ENCODE results near the gene DIS3L2.
"Not testable (repeated sequence)": the region's sequence is repeated elsewhere in the genome, so short reads cannot be mapped to it uniquely, and the experiment has no call there.

The DIS3L2 gene

DNA sequence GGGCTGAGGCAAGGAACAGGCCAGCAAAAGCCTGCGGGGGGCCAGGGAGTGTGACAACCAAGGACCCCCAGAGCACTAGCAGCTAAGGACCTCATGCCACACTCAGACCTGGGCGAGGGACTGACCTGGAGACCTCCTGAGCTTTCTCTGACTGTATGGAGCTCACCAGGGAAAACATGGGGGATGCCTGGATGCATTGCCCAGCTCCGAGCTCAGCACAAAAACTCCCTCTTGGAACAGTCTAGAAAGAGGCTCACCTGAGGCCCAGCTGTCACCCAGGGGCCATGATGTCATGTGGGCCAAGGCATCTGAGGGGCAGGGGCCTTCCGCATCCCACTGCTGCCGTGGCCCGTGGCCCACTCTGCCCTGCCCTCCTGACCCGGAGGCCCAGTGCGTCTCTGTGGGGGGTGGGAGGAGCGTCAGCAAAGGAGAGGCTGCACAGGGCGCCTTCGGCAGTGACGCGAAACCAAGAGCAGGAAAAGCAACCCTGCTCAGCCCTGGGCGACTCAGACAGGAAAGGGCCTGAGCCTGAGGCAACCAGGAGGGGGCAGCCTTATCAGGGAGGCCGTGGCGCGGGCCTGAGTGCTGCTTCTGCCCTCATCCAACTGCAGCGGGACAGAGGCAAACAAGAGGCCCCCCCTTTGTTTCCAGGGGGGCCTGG, 359.8 kb downstream of the DIS3L2 start:
- DNase-seq (ENCODE audit: low read depth), result no peak

DNA sequence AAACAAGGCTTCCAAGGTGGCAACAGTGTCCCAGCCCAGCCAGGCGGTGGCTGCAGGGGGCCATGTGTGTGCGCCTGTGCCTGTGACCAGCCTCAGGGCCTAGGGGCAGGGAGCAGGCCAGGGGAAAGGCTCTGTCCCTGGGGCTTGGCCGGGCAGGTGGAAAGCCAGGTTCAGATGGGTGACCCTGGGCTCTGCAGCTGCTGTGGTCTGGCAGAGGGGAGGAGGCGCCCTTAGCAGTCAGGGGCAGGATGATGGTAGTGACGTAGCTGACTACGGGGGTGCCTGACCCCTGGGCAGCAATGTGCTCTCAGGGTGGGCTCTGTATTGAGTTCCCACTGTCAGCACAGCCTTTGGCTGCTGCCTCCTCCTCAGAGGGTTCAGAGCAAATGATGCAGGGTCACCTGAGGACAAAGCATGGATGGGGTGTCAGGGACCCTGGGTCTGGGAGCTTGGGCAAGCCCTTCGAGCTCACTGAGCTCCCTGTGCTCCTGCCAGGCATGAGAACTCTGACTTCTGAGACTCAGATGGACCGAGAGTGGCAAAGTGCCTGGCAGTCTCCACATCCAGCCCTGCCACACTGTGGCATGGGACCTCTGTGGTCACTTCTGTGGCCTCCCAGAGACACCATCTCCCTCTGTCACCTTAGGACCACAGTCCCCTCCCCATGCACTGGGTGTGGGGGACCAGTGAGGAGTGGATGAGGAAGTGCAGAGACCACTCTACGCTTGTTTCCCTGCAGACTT, 360.5 kb downstream of the DIS3L2 start:
- DNase-seq (ENCODE audit: low read depth), result no peak

DNA sequence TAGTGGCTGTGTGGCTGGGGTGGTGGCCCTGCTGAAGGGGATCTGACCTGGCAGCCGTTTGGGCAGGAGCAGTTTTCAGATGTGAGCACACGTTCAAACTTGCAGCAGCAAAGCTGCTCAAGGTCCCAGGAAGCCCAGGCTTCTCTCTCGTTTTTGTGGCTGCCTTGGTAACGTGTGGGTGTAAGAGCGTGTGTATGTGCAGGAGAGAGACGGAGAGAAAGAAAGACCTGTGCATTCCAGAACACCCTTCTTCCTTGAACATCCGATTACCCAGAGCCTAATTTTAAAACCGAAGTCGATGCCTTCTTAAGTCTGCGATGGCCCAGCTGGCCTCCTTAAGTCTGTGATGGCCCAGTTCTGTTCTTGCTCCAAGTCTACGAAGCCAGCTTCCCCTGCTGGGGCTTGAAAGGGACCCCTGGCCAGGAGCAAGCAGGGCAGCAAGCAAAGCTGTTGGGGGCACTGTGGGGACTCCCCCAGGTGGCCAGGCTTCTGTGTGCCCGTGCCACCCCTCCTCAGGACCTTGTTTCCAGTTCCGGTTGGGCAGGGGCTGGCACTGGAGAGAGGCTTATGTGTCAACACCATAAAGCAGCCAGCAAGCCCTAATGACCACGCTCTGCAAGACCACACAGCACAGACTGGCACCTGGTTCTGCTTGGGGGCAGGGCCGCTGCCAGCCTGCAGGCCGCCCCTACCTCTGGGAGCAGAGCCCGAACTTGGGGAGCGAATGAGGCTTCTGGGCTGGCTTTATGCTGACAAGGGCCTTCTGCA, 361.2 kb downstream of the DIS3L2 start:
- no peak for DNase-seq (ENCODE audit: low read depth)

DNA sequence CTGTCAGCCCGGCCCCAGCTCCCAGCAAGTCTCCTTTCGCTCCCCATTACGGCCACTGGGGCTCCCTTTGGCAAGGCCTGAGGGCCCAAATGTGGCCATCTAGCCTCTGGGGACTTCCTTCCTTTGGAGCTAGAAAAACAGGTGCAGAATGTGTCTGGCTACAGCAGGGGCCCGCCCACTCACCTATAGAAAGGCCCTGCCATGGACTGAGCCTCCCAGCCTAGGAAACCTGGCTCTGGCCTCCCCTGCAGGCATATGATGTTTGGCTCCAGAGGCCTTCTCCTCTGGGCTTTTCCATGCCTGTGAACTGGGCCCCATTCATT, 361.8 kb downstream of the DIS3L2 start:
- no peak for DNase-seq (ENCODE audit: low read depth)

DNA sequence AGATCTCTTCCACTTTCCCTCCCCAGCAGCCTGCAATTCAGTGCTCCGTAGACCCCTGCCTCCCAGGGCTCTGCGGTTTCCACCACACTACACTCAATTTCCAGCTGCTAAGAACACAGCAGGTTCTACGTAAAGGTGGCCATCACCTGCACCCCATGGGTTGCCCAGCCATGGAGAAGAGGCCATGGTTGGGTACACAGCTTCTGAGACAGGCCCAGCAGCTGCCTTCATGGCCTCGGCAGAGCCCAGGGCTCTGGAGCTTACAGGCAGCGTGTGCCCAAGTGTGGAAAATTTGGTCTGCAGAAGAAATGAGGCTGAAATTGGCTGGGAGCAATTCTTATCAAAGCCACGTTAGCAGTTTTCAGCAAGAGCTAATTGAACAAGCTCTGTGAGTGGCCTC, 362.5 kb downstream of the DIS3L2 start:
- DNase-seq (ENCODE audit: low read depth), result not testable (repeated sequence)

DNA sequence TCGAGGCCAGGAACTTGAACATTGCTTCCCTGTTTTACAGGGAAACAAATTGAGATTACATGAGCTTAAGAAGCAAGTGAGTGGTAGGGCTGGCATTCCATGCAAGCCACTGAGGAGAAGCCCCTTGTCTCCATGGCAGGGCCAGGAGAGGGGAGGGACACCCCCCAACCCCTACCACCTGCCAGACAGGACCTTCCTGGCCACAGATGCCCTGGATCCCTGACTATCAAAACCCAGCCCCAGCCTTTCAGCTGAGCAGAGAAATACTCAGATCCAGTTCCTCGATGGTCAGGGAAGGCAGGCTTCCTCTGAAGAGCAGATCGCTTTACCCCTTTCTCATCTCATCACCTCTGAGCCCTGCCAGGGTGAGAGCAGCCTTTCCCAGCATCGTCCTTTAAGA, 363.3 kb downstream of the DIS3L2 start:
- no peak for DNase-seq (ENCODE audit: low read depth)

DNA sequence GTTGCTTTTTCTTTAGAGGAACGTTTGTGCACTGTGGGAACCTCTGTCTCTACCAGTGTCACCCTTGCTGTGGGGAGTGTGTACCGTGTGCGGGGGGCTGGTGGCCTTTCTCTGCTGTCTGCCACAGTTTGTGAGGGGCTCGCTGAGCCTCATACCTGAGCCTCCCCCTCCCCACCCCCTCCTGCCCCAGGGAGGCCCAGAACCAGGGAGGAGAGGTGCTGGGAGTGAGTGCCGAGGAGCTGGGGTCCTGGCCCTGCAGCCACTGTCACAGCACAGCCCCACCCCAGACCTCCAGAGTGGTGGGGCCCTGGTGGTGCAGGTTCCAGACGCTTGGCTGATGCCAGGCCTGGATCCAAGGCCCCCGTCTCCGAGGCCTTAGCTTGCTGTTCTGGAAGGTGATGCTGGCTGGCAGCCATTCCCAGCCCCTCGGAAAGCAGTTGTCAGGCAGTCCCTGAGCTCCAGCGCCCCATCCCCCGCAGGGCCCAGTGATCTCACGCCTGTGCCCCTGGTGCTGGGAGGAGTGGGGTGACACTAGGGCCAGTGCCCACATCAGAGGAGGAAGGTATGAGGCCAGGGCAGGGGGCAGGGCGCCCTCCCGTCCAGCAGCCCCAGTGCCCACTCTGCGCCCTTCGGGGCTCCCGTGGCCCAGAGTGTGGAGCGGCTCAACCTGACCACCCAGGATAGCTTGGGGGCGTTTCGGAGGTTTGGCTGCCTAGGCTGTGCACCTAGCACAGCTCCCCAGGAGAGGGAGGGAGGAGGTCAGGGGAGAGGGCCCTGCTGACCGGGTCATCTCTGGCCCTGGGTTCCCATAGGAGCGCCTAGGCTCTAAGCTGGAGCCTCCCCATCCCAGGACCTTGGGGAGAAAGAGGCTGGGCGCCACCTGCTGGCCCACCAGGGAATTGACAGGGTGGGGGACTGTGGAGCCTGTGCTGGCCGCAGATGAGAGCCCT, 364.1 kb downstream of the DIS3L2 start:
- DNase-seq (ENCODE audit: low read depth), result no peak

DNA sequence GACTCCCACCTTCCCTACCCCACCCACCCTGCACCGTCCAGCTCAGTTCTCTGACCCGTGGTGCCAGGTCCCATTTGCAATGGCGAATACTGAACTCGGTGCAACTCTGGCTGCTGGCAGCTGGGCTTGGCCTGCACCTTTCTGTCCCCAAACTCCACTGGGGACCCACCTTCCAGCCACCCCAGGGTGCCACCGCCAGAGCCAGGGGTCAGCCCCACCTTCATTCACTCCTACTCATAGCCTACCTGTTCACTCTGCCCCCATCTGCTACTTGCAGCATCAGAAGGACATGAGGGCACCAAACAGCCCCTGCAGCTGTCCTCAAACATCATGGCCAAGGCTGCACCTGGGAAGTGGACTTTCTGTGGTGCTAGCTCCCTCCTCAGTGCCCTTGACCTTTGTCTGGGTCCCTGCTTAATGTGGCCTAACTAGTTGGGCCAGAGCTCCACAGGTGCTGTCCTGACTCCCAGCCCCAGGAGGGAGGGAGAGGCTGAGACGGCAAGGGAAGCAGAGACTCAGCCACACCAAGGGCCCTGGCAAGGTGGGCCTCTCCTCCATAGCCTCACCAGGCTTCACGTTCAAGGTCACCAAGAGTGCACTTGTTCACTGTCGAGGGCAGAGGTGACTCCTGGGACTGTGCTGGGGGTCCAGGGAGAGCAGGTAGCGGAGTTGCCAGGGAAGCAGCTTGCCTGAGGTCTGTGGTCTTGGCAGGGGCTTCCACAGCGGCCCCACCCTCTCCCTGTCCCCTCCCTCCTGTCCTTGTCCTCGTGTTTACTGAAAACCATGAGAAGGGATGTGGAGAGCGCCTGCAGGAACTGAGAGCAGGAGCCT, 365.0 kb downstream of the DIS3L2 start:
- not testable (repeated sequence) for DNase-seq (ENCODE audit: low read depth)

DNA sequence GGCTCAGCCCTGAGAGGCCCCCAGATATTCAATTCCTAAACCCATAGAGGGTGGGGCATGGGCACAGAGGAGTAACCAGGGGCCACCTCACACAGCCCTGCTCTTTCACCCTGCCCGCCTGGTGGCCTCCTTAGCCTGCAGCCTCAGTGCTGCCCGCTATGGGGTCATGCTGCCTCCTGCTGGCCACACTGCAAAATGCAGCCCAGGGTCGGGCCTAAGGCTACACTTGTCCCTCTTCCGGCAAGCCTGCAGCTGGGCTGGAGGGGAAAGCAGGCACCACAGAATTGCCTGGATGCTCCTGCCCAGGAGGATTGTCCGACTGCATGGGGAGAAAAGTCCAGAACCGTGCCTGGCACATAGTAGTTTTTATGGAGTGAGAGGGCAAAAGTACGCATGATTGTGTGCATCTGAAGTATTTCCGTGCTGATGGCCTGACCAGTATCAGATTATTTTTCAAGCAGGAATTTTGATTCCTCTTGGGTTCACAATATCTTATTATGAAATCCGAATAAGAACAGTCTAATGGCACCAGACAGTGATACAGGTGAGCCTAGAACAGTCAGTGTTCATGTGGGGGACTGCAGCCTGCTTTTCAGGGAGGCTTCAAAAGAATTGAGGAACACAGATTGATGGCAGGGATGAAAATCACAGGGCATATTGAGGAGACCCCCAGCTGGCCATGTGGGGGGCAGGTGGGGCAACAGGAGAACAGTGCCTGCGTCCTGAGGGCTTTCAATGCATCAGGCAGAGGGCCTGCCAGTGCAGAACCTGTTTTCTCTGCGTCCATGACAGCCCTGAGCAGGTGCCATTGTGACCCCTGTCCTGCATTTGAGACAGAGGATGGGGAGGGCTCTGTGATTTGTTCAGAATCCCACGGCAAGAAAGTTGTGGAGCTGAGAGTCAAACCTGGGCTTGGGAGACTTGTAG, 365.9 kb downstream of the DIS3L2 start:
- DNase-seq (ENCODE audit: low read depth), result peak; percentile 29

DNA sequence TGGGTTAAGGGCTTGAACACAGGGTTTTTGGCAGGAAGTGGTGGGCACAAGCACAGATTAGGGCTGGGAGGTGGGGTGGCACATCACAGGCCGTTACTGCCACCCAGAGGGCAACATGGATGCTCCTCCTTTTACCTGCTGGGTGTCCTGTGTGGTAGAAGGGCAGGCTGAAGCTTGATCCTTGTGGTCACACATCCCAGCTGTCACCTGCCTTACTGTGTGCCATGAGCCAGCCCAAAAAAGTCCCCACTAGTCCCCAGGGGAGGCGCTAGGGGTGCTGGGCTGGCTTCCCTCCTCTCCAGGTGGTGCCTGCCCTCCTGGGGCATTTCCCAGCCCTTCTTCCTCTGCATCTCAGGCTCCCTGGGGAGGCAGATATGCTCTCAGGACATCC, 366.5 kb downstream of the DIS3L2 start:
- no peak for DNase-seq (ENCODE audit: low read depth)

DNA sequence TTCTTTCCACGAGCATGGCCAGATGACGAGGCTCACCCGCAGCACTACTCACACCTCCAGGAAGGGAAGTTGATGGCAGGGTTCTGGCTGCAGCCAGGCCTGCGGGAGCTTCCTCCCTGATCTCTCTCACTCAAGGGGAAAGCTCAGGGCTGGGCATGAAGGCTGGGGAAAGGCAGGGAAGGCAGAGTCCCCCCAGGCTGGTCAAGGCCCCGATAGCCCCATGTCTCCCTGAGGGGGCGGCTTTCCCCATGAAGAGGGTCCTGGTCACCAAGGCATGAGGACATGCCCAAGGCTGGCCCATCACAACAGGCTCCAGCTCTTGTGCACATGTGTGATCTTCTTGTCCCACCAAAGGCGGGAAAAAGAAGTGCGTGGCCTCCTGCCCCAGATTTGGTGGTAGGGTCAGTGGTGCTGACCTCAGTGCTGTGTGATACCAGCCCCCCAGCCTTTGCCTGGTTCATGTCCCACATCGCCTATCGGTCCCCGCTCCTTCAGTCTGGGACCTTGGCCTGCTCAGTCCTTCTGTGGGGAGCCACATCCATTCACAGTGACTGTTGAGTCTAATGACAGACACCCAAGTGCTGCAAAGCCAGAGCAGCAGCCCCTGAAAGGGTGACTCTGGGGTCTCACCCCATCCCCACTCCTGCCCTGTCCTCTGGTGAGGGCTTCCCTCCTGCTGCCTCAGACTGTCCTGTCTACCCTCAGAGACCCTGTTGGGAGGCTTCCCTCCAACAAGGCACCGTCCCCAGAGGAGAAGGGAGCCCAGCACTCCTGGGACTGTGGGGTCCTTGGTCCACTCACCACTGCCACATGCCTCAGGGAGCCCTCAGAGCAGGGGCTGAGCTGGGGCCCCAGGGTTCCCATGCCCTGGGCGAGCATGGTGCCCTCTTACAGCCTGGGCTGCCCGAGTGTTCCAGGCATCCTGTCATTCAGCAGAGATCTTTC, 367.3 kb downstream of the DIS3L2 start:
- no peak for DNase-seq (ENCODE audit: low read depth)

DNA sequence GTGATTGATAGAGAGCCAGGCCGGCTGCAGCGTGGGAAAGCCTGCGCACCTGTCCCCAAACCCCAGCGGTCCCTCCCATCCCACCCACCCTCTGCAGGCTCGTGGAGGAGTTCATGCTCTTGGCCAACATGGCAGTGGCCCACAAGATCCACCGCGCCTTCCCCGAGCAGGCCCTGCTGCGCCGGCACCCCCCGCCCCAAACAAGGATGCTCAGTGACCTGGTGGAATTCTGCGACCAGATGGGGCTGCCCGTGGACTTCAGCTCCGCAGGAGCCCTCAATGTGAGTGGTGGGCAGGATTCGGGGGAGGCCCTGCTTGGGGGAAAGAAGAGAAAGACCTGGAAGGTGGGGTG, 368.2 kb downstream of the DIS3L2 start:
- no peak for DNase-seq (ENCODE audit: low read depth)

DNA sequence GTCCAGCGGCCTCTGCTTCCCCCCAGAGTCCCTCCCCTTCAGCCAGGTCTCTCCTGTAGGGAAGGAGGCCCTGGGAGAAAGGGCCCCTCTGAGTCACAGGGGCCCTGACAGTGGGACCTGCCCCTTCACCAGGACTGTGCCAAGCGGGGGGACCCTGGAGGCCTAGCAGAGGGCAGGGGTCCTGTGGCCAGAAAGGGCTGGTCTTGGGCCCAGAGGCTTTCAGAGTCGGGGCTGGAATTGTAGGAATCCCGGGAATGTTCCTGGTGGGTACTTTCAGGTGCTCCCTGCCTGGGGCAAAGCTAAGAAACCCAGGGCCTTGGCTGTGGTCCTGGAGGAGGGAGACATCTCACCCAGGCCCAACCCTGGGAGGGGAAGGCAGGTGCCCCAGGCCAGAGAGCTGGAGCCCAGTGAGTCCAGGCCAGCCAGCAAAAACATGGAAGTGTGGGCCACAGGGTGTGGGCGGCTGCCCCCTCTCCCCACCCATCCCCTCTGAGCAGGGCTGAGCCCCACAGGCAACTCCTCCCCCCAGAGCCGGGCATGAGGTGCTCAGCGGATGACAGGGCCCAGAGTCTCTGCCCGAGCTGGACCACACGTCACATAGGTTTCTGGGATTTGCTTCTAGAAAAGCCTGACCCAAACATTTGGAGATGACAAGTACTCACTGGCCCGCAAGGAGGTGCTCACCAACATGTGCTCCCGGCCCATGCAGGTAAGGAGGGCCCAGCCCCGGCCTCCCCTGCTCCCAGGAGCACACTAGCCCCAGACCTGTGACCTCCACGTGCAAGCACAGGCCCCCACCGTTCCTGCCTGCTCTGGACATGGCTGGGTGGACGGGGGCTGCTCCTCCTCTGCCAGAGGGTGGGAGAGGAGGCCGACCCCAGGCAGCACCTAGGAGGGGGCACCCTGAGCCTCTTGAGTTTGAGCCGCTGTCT, 368.8 kb downstream of the DIS3L2 start:
- no peak for DNase-seq (ENCODE audit: low read depth)

DNA sequence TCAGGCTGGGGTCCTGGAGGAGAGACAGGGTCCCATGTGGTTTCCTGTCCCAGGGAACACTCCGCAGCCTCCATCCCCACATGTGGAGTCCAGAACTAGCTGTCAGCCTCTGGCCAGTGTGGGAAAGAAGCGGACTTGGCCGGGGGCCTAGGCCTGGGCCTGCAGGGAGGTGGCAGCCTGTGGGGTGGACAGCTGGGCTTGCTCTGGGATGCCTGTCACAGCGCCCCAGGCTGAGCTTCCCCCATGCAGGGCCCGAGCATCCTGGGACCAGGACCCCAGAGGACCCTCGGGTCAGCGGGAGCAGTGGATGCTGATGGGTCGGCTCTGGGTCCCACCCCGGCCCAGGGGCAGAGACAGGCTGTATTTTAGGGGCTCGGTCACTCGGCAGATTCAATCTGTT, 369.5 kb downstream of the DIS3L2 start:
- DNase-seq (ENCODE audit: low read depth), result not testable (repeated sequence)

DNA sequence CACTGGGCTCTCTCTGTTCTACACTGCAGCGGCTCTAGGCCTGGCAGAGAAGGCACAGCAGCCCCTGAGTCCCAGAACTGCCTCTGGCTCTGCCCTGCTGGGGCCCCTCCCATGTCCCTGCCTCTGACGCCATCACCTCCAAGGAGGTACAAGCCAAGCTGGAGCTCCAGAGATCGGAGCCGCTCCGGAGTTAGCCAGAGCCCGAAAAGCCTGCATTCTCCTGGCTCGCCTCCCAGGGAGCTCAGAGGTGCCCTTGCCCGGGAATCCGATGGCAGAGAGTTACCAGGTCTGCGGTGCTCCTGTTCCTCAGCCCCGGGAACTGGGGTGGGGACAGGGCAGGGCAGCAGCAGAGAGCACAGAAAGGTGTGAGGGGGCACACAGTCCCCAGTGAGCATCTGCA, 370.1 kb downstream of the DIS3L2 start:
- not testable (repeated sequence) for DNase-seq (ENCODE audit: low read depth)

DNA sequence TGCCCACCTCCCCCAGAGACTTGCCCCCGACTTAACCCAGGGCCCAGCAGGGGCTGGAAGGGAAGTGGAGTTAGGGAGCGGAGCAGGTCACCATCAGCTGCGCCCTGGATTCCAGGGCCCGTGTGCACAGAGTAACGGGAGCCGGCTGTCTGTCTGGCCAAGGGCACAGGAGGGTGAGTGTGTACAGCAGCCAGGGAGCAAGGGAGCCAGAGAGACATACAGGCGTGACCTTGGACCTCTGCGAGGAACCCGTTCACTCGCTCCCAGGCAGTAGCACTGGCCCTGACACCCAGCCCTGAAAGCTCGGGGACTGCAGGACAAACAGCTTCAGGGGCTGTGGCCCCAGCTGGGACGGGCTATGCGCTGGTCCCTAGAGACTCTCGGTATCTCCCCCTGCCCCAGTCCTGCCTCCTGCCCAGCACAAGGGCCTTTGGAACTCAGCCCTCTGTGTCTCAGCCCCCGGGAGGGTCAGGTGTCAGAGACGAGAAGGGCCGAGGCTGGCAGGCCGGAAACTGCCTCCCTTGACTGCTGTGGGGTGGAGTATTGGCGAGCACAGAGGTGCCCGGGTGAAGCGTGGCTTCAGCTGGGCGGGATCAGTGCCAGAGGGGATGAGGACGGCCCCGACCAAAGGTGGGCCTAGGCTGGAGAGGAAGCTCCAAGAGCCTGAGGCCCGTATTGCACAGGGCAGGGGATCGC, 370.9 kb downstream of the DIS3L2 start:
- DNase-seq (ENCODE audit: low read depth), result not testable (repeated sequence)

DNA sequence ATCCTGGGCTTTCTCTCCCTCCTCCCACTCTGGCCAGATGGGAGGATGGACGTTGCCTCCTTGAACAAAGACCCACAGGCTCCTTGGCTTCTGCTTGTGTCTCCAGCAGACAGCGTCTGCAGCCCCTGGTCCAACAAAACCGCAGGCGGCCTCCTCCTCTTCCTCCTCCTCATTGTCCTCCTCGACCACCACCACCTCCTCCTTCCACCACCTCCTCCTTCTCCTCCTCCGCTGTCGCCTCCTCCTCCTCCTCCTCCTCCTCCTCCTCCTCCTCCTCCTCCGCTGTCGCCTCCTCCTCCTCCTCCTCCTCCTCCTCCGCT, 371.4 kb downstream of the DIS3L2 start:
- no peak for DNase-seq (ENCODE audit: low read depth)

Data from fibroblast of gingiva (primary cell).